Right renal cortex interstitium (tissue), 3 donors: ENCODE results near the gene IQSEC3. TPM values are rescaled to one million over a fixed set of nuclear protein-coding genes. Genes with fewer than 3 reads are reported as not detected.
A peak's percentile ranks its signal among the peaks of the same experiment; 100 is the strongest.
"Not testable (repeated sequence)": the region's sequence is repeated elsewhere in the genome, so short reads cannot be mapped to it uniquely, and the experiment has no call there.

Experiments used
- DNase-seq, 3 donors: peaks; one replicate each; pipeline ENCODE4 v3.0.0-alpha.2; 2013; ENCODE audit warnings: low read depth in 3 of 3, low spot score in 2 of 3
- polyA plus RNA-seq, 3 donors: library from polyadenylated mRNA; unstranded; fragments of 120-200 nt; gene quantifications; one replicate each; pipeline ENCODE4 v1.2.1, GENCODE V29; 2013; ENCODE audit not compliant: insufficient read length in 3 of 3

IQSEC3 gene
- polyA plus RNA-seq, 3 donors: 4.5 to 6.7 (median 5.7) TPM

GRCh38 chr12:77769-78383 lies 11.3 kb downstream of the IQSEC3 start:
- not testable (repeated sequence) for DNase-seq

GRCh38 chr12:78981-79380 lies 12.4 kb downstream of the IQSEC3 start:
- DNase-seq: no peak

- no peak for DNase-seq
Observed at GRCh38 chr12:80681-81190, 14.2 kb downstream of the IQSEC3 start.

GRCh38 chr12:82740-83139 lies 16.2 kb downstream of the IQSEC3 start:
- no peak for DNase-seq

- no peak for DNase-seq
Observed at GRCh38 chr12:84056-84455, 17.5 kb downstream of the IQSEC3 start.

- DNase-seq: no peak
Observed at GRCh38 chr12:85191-85666, 18.7 kb downstream of the IQSEC3 start.

- no peak for DNase-seq
Observed at GRCh38 chr12:87315-87714, 20.7 kb downstream of the IQSEC3 start.

- no peak for DNase-seq
Observed at GRCh38 chr12:87856-88255, 21.3 kb downstream of the IQSEC3 start.

- DNase-seq: no peak
Observed at GRCh38 chr12:89653-90052, 23.1 kb downstream of the IQSEC3 start.

GRCh38 chr12:91213-91612 lies 24.6 kb downstream of the IQSEC3 start:
- no peak for DNase-seq

- DNase-seq: no peak
Observed at GRCh38 chr12:93266-94005, 26.9 kb downstream of the IQSEC3 start.

- no peak for DNase-seq
Observed at GRCh38 chr12:96543-96942, 30.0 kb downstream of the IQSEC3 start.

- DNase-seq: no peak
Observed at GRCh38 chr12:98924-99352, 32.4 kb downstream of the IQSEC3 start.

- DNase-seq: no peak
Observed at GRCh38 chr12:99605-100004, 33.0 kb downstream of the IQSEC3 start.

GRCh38 chr12:101969-102878 lies 35.7 kb downstream of the IQSEC3 start:
- no peak for DNase-seq

- no peak for DNase-seq
Observed at GRCh38 chr12:102879-103168, 36.3 kb downstream of the IQSEC3 start.

GRCh38 chr12:103169-103981 lies 36.8 kb downstream of the IQSEC3 start:
- no peak for DNase-seq

- DNase-seq: peak in 1 of 3 donors; percentile 58
Observed at GRCh38 chr12:104551-105081, 38.0 kb downstream of the IQSEC3 start.

- DNase-seq: no peak
Observed at GRCh38 chr12:105696-106095, 39.1 kb downstream of the IQSEC3 start.

GRCh38 chr12:106118-106591 lies 39.6 kb downstream of the IQSEC3 start:
- DNase-seq: no peak
